GM21786 (cell line): ENCODE data around the gene FGL2.
"Not testable (repeated sequence)": the region's sequence is repeated elsewhere in the genome, so short reads cannot be mapped to it uniquely, and the experiment has no call there.

Experiments
- ATAC-seq: cut with Tn5 transposase; IDR thresholded peaks from one replicate; pipeline ENCODE4 v1.9.1; 2021; ENCODE audit not compliant: unreplicated experiment

Gene FGL2

GRCh38 chr7:77157446-77157845 lies 42.2 kb downstream of the FGL2 start:
- ATAC-seq: peak; percentile 58

GRCh38 chr7:77157034-77157433 lies 42.6 kb downstream of the FGL2 start:
- ATAC-seq: peak; percentile 73

- not testable (repeated sequence) for ATAC-seq
Observed at GRCh38 chr7:77155601-77156377, 43.8 kb downstream of the FGL2 start.

- peak; percentile 46 for ATAC-seq
Observed at GRCh38 chr7:77154917-77155464, 44.6 kb downstream of the FGL2 start.

GRCh38 chr7:77152232-77152631 lies 47.4 kb downstream of the FGL2 start:
- not testable (repeated sequence) for ATAC-seq
